Measurements from ENCODE around the gene METTL9. TPM values are rescaled to one million over a fixed set of nuclear protein-coding genes. Genes with fewer than 3 reads are reported as not detected.

Gene METTL9
- total and polyA plus RNA-seq, 2 of the 13 experiments (the other 11 are each of a cell fraction or from before 2014, with no cell fraction given), result 123 to 204 TPM

GRCh38 chr16:21647562-21648164 is 48.3 kb downstream of the METTL9 start (continued):
- TF ChIP-seq ZNF792 (CRISPR knock-in tag; IDR thresholded peaks at IDR 0.05) (no peak), IKZF1 (IDR thresholded peaks at IDR 0.05) (no peak), ARID2 (CRISPR knock-in tag; IDR thresholded peaks at IDR 0.05; ENCODE audit: borderline replicate concordance) (no peak), ARID5B (CRISPR knock-in tag; IDR thresholded peaks at IDR 0.05) (no peak), ZBTB33 (CRISPR knock-in tag; IDR thresholded peaks at IDR 0.05) (peak; percentile 76), SUZ12 (IDR thresholded peaks at IDR 0.05; ENCODE audit: low read depth, low read length) (no peak), GLMP (CRISPR knock-in tag; IDR thresholded peaks at IDR 0.05; ENCODE audit: borderline replicate concordance) (0 out of 2 replicates have a peak, but pooled peaks have one; percentile 66), KLF9 (CRISPR knock-in tag; IDR thresholded peaks at IDR 0.05; ENCODE audit: low read depth) (no peak), NFKBIZ (CRISPR knock-in tag; IDR thresholded peaks at IDR 0.05) (no peak), ZNF414 (CRISPR knock-in tag; IDR thresholded peaks at IDR 0.05) (no peak), ZNF724P (CRISPR knock-in tag; IDR thresholded peaks at IDR 0.05; ENCODE audit: borderline replicate concordance) (no peak), ZNF121 (CRISPR knock-in tag; IDR thresholded peaks at IDR 0.05) (no peak), ZNF609 (CRISPR knock-in tag; IDR thresholded peaks at IDR 0.05; ENCODE audit: borderline replicate concordance) (no peak), NFATC3 (CRISPR knock-in tag; IDR thresholded peaks at IDR 0.05) (no peak), GATA4 (IDR thresholded peaks at IDR 0.05; ENCODE audit: borderline replicate concordance, low read depth) (no peak), HOXA7 (CRISPR knock-in tag; IDR thresholded peaks at IDR 0.05) (no peak), SOX13 (IDR thresholded peaks at IDR 0.05) (no peak), SOX13 (CRISPR knock-in tag; conservative IDR thresholded peaks at IDR 0.05 in 1 of 2, IDR thresholded peaks at IDR 0.05 in 1 of 2) (no peak)

Measured in HepG2 (cell line).